Heart right ventricle (tissue), 16 donors: ENCODE data around the gene HEXD. TPM values are rescaled to one million over a fixed set of nuclear protein-coding genes. Genes with fewer than 3 reads are reported as not detected.

Experiments used
- ATAC-seq, 8 donors: fragments of 200-7000 bp; cut with Tn5 transposase; one replicate each; pipeline ENCODE4 v1.9.1; 2020; ENCODE audit warnings: mild to moderate bottlenecking in 8 of 8, moderate library complexity in 8 of 8, moderate number of reproducible peaks in 1 of 8
- DNase-seq, 2 donors: peaks; one replicate each; pipeline ENCODE4 v3.0.0-alpha.2; 2020
- H3K27ac ChIP-seq, 10 donors: fragments of 200-600 bp; sonication (generic) in 2 of 10; one replicate each; pipeline versions ENCODE4 v1.5.0 to v1.8.0; 2020 to 2022; ENCODE audit warnings: mild to moderate bottlenecking in 3 of 10
- H3K27me3 ChIP-seq, 7 donors: fragments of 200-600 bp; one replicate each; pipeline ENCODE4 v1.8.0; 2021 to 2022; ENCODE audit warnings: mild to moderate bottlenecking in 2 of 7
- H3K36me3 ChIP-seq, 9 donors: fragments of 200-600 bp; sonication (generic) in 1 of 9; one replicate each; pipeline versions ENCODE4 v1.5.0 to v1.8.0; 2020 to 2022; ENCODE audit warnings: mild to moderate bottlenecking in 2 of 9
- H3K4me1 ChIP-seq, 9 donors: fragments of 200-600 bp; sonication (generic) in 1 of 9; one replicate each; pipeline versions ENCODE4 v1.5.0 to v1.8.0; 2020 to 2022; ENCODE audit warnings: mild to moderate bottlenecking in 4 of 9
- H3K4me3 ChIP-seq, 10 donors: fragments of 200-600 bp; sonication (generic) in 2 of 10; one replicate each; pipeline versions ENCODE4 v1.5.0 to v1.8.0; 2020 to 2022; ENCODE audit warnings: mild to moderate bottlenecking in 7 of 10, moderate library complexity in 2 of 10
- H3K9me3 ChIP-seq, 11 donors: fragments of 200-600 bp in 10 of 11; sonication (generic) in 2 of 11; one replicate each; pipeline versions ENCODE4 v1.5.0 to v1.8.0; 2013 to 2022; ENCODE audit warnings: mild to moderate bottlenecking in 2 of 11, control low read depth in 1 of 11, moderate library complexity in 1 of 11
- CTCF ChIP-seq, 9 donors: fragments of 200-600 bp; sonication (generic) in 2 of 9; IDR thresholded peaks; one replicate each; pipeline versions ENCODE4 v1.5.0 to v1.8.0; 2021 to 2022; ENCODE audit warnings: antibody characterized with exemption in 9 of 9, mild to moderate bottlenecking in 5 of 9, moderate library complexity in 1 of 9
- WGBS, 2 donors: extraction: QIAGEN DNeasy Blood & Tissue Kit; methylation state at CpG; one replicate each; pipeline ENCODE4 v1.1.7; 2013; ENCODE audit warnings: inconsistent platforms in 1 of 2; 5-methylcytosine and 5-hydroxymethylcytosine counted together
- intact Hi-C, 10 donors: fragments of 100-400 bp; cut with DNase I; formaldehyde crosslinking; loops; one replicate each; pipeline versions ENCODE4 v1.11.1 to v1.14.2; 2022
- polyA plus RNA-seq, 2 donors: library from polyadenylated mRNA; stranded (reverse); fragments of 200-250 nt; gene quantifications; one replicate each; pipeline ENCODE4 v1.2.3, GENCODE V29; 2013
- total RNA-seq, 10 donors: library from RNA; stranded (reverse); fragmentation: NEBNext Ultra II Directional in 3 of 10; extraction: Animal tissue kit (Norgen Biotek cat#: 25700) in 3 of 10; gene quantifications; one replicate each; pipeline versions ENCODE4 v1.2.1 to v1.2.4, GENCODE V29; 2021 to 2023
- donor health status: Arrhythmogenic right ventricular cardiomyopathy.
- donor health status: ischemic (EF 13 %, LVEDD 7.1; RV severe dilation, severe dysfunction).
- donor health status: healthy with polysubstance abuse.
- donor health status: DM: no; HTN: yes; CAD: no.
- donor health status: DM: no; HTN: no; CAD: no.
- donor health status: ischemic (EF 25% LVEDD 6.9; RV normal size, moderate dysfunction).
- donor health status: ischemic (EF 25% LVEDD 5.7; RV mildly dilated, moderate dysfunction).
- donor health status: healthy.
- donor health status: DM: yes; HTN: yes; CAD: no.
- donor health status: Ischemic cardiomyopathy.
- donor health status: ischemic (EF 35%, LVEDD 5.7; RV mildly dilated, moderate dysfunction).
- donor health status: nonischemic (EF 11% LVEDD 7.7; RV severe dilation, severe dysfunction).
- donor health status: DM: yes; HTN: yes; CAD: no.
- donor health status: PGD.
- donor health status: ischemic (EF 29% LVEDD 5.4; RV normal size, mild dysfunction).
- donor health status: nonischemic (EF 23%, LVEDD 6.1; RV moderate dilation, normal function).

The HEXD gene
- total and polyA plus RNA-seq, 12 donors, result 9.4 to 53.3 (median 13.5) TPM

GRCh38 chr17:82442643-82443464 is 24.7 kb downstream of the HEXD start:
- Histone ChIP-seq H3K4me1 (peaks cover 0 to 40% (median 12%) of the 10 kb centered on the region in 9 donors), H3K27me3 (no peaks in the 10 kb centered on the region), H3K9me3 (no peaks in the 10 kb centered on the region), H3K36me3 (peaks cover 0 to 69% (median 0%) of the 10 kb centered on the region in 9 donors), H3K4me3 (no peak overlapping the region), H3K27ac (no peak overlapping the region)
- TF ChIP-seq CTCF (IDR thresholded peaks at IDR 0.05), result no peak
- DNase-seq, result peak in 1 of 2 donors; percentile 14
- intact Hi-C loops, result no loop called here
- no peak for ATAC-seq
- 87 to 91% methylated on average over 28 of the region's 28 CpGs for WGBS, 2 donors

- DNase-seq, result no peak
- ATAC-seq, result no peak
- WGBS, 2 donors, result 87 to 89% methylated on average over 31 to 38 of the region's 40 CpGs
- Histone ChIP-seq H3K36me3 (peaks cover 0 to 71% (median 0%) of the 10 kb centered on the region in 9 donors), H3K27ac (no peak overlapping the region), H3K27me3 (no peaks in the 10 kb centered on the region), H3K4me1 (peaks cover 0 to 41% (median 12%) of the 10 kb centered on the region in 9 donors), H3K9me3 (no peaks in the 10 kb centered on the region), H3K4me3 (no peak overlapping the region)
- no peak for TF ChIP-seq CTCF (IDR thresholded peaks at IDR 0.05)
- intact Hi-C loops, result no loop called here
Observed at GRCh38 chr17:82443465-82444283, 25.5 kb downstream of the HEXD start.

GRCh38 chr17:82444284-82444893 is 26.2 kb downstream of the HEXD start:
- no peak for TF ChIP-seq CTCF (IDR thresholded peaks at IDR 0.05)
- ATAC-seq (no peak), DNase-seq (no peak)
- H3K4me1 ChIP-seq, result peaks cover 0 to 48% (median 19%) of the 10 kb centered on the region in 9 donors
- no peaks in the 10 kb centered on the region for H3K9me3 ChIP-seq
- no peaks in the 10 kb centered on the region for H3K27me3 ChIP-seq
- H3K36me3 ChIP-seq, result peaks cover 0 to 71% (median 0%) of the 10 kb centered on the region in 9 donors
- no peak overlapping the region for H3K4me3 ChIP-seq
- intact Hi-C loops, result no loop called here
- no peak overlapping the region for H3K27ac ChIP-seq
- 93 to 94% methylated on average over 33 to 35 of the region's 35 CpGs for WGBS, 2 donors

- Histone ChIP-seq H3K27ac (peak overlapping the region in 1 of 10 donors; percentile 14), H3K4me1 (peaks cover 5 to 50% (median 25%) of the 10 kb centered on the region in 9 donors), H3K36me3 (peaks cover 0 to 64% (median 0%) of the 10 kb centered on the region in 9 donors), H3K9me3 (no peaks in the 10 kb centered on the region), H3K4me3 (no peak overlapping the region), H3K27me3 (no peaks in the 10 kb centered on the region)
- ATAC-seq (peak in 1 of 8 donors; percentile 2), DNase-seq (peak in 1 of 2 donors; percentile 24)
- WGBS, 2 donors, result 67 to 68% methylated on average over 19 of the region's 19 CpGs
- intact Hi-C loops, result no loop called here
- no peak for TF ChIP-seq CTCF (IDR thresholded peaks at IDR 0.05)
Observed at GRCh38 chr17:82444941-82445521, 26.9 kb downstream of the HEXD start.
